K562 (cell line): ENCODE results near the gene SLC36A2. TPM values are rescaled to one million over a fixed set of nuclear protein-coding genes. Genes with fewer than 3 reads are reported as not detected.

Experiments used
- ATAC-seq: fragments of 200-7000 bp; cut with Tn5 transposase; 3 replicates; pipeline ENCODE4 v1.9.1; 2020; ENCODE audit warnings: moderate library complexity
- BruUV-seq: library from RNA; stranded (reverse); fragments of 400-500 nt; replicated peaks from 2 replicates; lab custom pipeline; 2021; lab: Mats Ljungman, UMichigan
- CTCF ChIA-PET: fragments of 300-600 bp; formaldehyde crosslinking; extraction: SDS; loops from one replicate; lab custom pipeline; 2021; ENCODE audit warnings: low intra/inter-chr PET ratio; lab: Yijun Ruan, JAX
- POLR2A ChIA-PET: fragments of 300-600, 350-650 bp; sonication (Branson Sonifier 250); formaldehyde crosslinking; extraction: SDS; loops from one replicate; lab custom pipeline; 2021; ENCODE audit warnings: antibody characterized with exemption, inconsistent platforms; lab: Yijun Ruan, JAX
- DNase-seq, 4 experiments: peaks; one replicate each; pipeline versions ENCODE4 v3.0.0 to v3.0.0-alpha.2; 2011 to 2018; ENCODE audit warnings: low spot score in 3 of 4, mixed read lengths in 3 of 4; ENCODE audit errors: extremely low read depth in 1 of 4
- FAIRE-seq: peaks from 2 replicates; lab custom pipeline; 2011; peaks lifted over from hg19 to GRCh38; lab: Jason Lieb, UNC
- H2AFZ ChIP-seq: 2 replicates; pipeline ENCODE4 v1.6.0; 2011; ENCODE audit warnings: low read depth, low read length, control low read depth, inconsistent platforms
- H3K27ac ChIP-seq: fragments of 200-600 bp; 3 replicates; pipeline ENCODE4 v1.8.0; 2011; ENCODE audit warnings: low read depth, mild to moderate bottlenecking, control low read depth, inconsistent platforms, low read length, moderate library complexity, mixed read lengths; ENCODE audit errors: extremely low read depth
- H3K27me3 ChIP-seq, 2 experiments: fragments of 300-600 bp in 1 of 2; 2 replicates in 1 of 2; 3 replicates in 1 of 2; pipeline versions ENCODE4 v1.6.0 to v1.8.0; 2011; ENCODE audit warnings: inconsistent platforms in 2 of 2, low read length in 2 of 2, mild to moderate bottlenecking in 1 of 2, mixed read lengths in 1 of 2, moderate library complexity in 1 of 2; ENCODE audit not compliant: control insufficient read depth in 2 of 2, insufficient read depth in 2 of 2
- H3K36me3 ChIP-seq: fragments of 300-600 bp; 3 replicates; pipeline ENCODE4 v1.8.0; 2011; ENCODE audit warnings: mild to moderate bottlenecking, low read length, inconsistent platforms; ENCODE audit not compliant: control insufficient read depth, insufficient read depth
- H3K4me1 ChIP-seq, 2 experiments: fragments of 200-600 bp in 1 of 2; replicated peaks in 1 of 2; 2 replicates in 1 of 2; 3 replicates in 1 of 2; pipeline versions ENCODE4 v1.5.1 to v1.8.0; 2011; ENCODE audit warnings: inconsistent platforms in 2 of 2, low read length in 2 of 2, mild to moderate bottlenecking in 1 of 2, mixed read lengths in 1 of 2, moderate library complexity in 1 of 2; ENCODE audit not compliant: control insufficient read depth in 2 of 2, insufficient read depth in 2 of 2
- H3K4me2 ChIP-seq: 2 replicates; pipeline ENCODE4 v1.6.1; 2011; ENCODE audit warnings: low read length, control low read depth, inconsistent platforms, mixed read lengths; ENCODE audit not compliant: insufficient read depth
- H3K4me3 ChIP-seq: fragments of 200-600 bp; sonication (generic), shearing (Covaris generic); 2 replicates; pipeline ENCODE4 v1.5.1; 2016; ENCODE audit warnings: control low read depth, inconsistent platforms
- H3K79me2 ChIP-seq: fragments of 200-600 bp; 3 replicates; pipeline ENCODE4 v1.8.0; 2011; ENCODE audit warnings: low read length, inconsistent platforms; ENCODE audit not compliant: control insufficient read depth, insufficient read depth
- H3K9ac ChIP-seq, 2 experiments: 2 replicates each; pipeline versions ENCODE4 v1.6.0 to v1.6.1; 2011; ENCODE audit warnings: low read depth in 2 of 2, low read length in 2 of 2, control low read depth in 1 of 2, inconsistent platforms in 1 of 2, mild to moderate bottlenecking in 1 of 2, mixed read lengths in 1 of 2; ENCODE audit not compliant: insufficient read depth in 1 of 2
- H3K9me1 ChIP-seq: one replicate; pipeline ENCODE4 v1.6.0; 2011; ENCODE audit warnings: inconsistent platforms, mild to moderate bottlenecking, low read length, moderate library complexity; ENCODE audit not compliant: control insufficient read depth, insufficient read depth
- H3K9me3 ChIP-seq: replicated peaks from 2 replicates; pipeline ENCODE4 v1.5.1; 2011; ENCODE audit warnings: low read depth, low read length, inconsistent platforms; ENCODE audit not compliant: control insufficient read depth, insufficient read depth
- H4K20me1 ChIP-seq: replicated peaks from 2 replicates; pipeline ENCODE4 v1.6.1; 2011; ENCODE audit warnings: low read length, inconsistent platforms, mixed read lengths; ENCODE audit not compliant: control insufficient read depth, insufficient read depth
- ARID2 ChIP-seq: fragments of 450-650 bp; IDR thresholded peaks from 2 replicates; pipeline ENCODE4 v1.6.1; 2017; ENCODE audit warnings: antibody characterized with exemption, mild to moderate bottlenecking
- DACH1 ChIP-seq: fragments of 450-650 bp; IDR thresholded peaks from 2 replicates; pipeline ENCODE4 v1.6.1; 2018; ENCODE audit not compliant: partially characterized antibody
- MEF2A ChIP-seq: IDR thresholded peaks from 2 replicates; pipeline ENCODE4 v1.6.1; 2011; ENCODE audit warnings: low read depth, mild to moderate bottlenecking, low read length, moderate library complexity; ENCODE audit not compliant: control insufficient read depth
- ZNF444 ChIP-seq: fragments of 250-450 bp; sonication (Bioruptor Pico); IDR thresholded peaks from 2 replicates; pipeline ENCODE4 v1.4.0; 2020; ENCODE audit warnings: mild to moderate bottlenecking, moderate library complexity
- ZNF507 ChIP-seq: conservative IDR thresholded peaks from 2 replicates; pipeline ENCODE4 v1.6.1; 2017; ENCODE audit warnings: missing genetic modification characterization, missing compliant biosample characterization
- WGBS: fragments of 100-300 bp; shearing (Covaris generic); methylation state at CpG from one replicate; pipeline ENCODE4 v1.1.6; 2016; ENCODE audit warnings: low coverage, mixed read lengths; ENCODE audit not compliant: insufficient coverage; ENCODE audit errors: missing lambda C conversion rate; 5-methylcytosine and 5-hydroxymethylcytosine counted together
- in situ Hi-C: fragments of 300-500 bp; cut with MboI; formaldehyde crosslinking; loops from 4 replicates; pipeline ENCODE4 v1.15.0; 2018; ENCODE audit warnings: inconsistent platforms, mixed read lengths
- intact Hi-C: fragments of 100-400 bp; cut with micrococcal nuclease; formaldehyde crosslinking; loops from 2 replicates; pipeline ENCODE4 v1.14.2; 2022
- polyA plus RNA-seq, 8 experiments: library from polyadenylated mRNA; depleted of rRNA in 4 of 8; stranded (reverse) in 5 of 8; unstranded in 3 of 8; fragments of >200 nt; fragmentation: Nextera tagmentation in 2 of 8; fragmentation: Illumina TruSeq in 1 of 8; extraction: Ambion mirVana in 2 of 8; extraction: Trizol in 1 of 8; gene quantifications; 2 replicates each; pipeline versions ENCODE4 v1.2.1 to v1.2.3, GENCODE V29; 2011 to 2014; ENCODE audit warnings: inconsistent platforms in 1 of 8, missing spikeins in 1 of 8
- total RNA-seq, 7 experiments: library from RNA; depleted of rRNA in 6 of 7; stranded (reverse); fragments of >200 nt in 6 of 7; fragmentation: Illumina TruSeq in 2 of 7; extraction: Trizol in 2 of 7; gene quantifications; 2 replicates each; pipeline versions ENCODE4 v1.2.1 to v1.2.3, GENCODE V29; 2011 to 2021; ENCODE audit warnings: low replicate concordance in 1 of 7

Gene SLC36A2
- total and polyA plus RNA-seq, 9 of the 15 experiments (the other 6 are each of a cell fraction or from before 2014, with no cell fraction given) = not detected

GRCh38 chr5:151317871-151318270 is 29.5 kb downstream of the SLC36A2 start:
- no peak overlapping the region for H3K9ac ChIP-seq
- intact Hi-C loops (loop anchor here (2.0 to 5.0 kb wide), 4 partner anchors 33 to 266 kb away; no protein-coding TSS in a partner anchor), in situ Hi-C loops (no loop called here)
- no peaks in the 10 kb centered on the region for H3K9me3 ChIP-seq
- ChIA-PET CTCF (no interaction called here), POLR2A (interaction anchor here (0.7 kb wide), 1 partner anchor 61 kb away, joined by 3 read pairs; no protein-coding TSS in a partner anchor)
- WGBS = 0% methylated on average over 2 of the region's 2 CpGs
- DNase-seq = no peak
- peaks cover 0 to 3% of the 10 kb centered on the region in 2 experiments; a peak in 1 of 5 replicates for H3K4me1 ChIP-seq
- H3K27me3 ChIP-seq = peaks cover 0 to 16% of the 10 kb centered on the region in 2 experiments; a peak in 1 of 5 replicates
- no peak for ATAC-seq
- BruUV-seq = no TSS peak
- no peaks in the 10 kb centered on the region for H3K9me1 ChIP-seq
- H4K20me1 ChIP-seq = no peaks in the 10 kb centered on the region
- H3K79me2 ChIP-seq = no peaks in the 10 kb centered on the region
- no peak for FAIRE-seq
- no peak overlapping the region for H3K4me3 ChIP-seq
- no peak for TF ChIP-seq DACH1
- no peak for TF ChIP-seq ZNF507 (tag)
- no peak for TF ChIP-seq MEF2A
- no peak for TF ChIP-seq ARID2
- no peak for TF ChIP-seq ZNF444 (CRISPR knock-in tag)
- no peak overlapping the region for H3K4me2 ChIP-seq
- H3K36me3 ChIP-seq = no peaks in the 10 kb centered on the region
- no peak overlapping the region for H2AFZ ChIP-seq
- H3K27ac ChIP-seq = no peak overlapping the region
